ENCODE results near the gene NR1H3. TPM values are rescaled to one million over a fixed set of nuclear protein-coding genes. Genes with fewer than 3 reads are reported as not detected.

NR1H3 gene
- total RNA-seq, 4 donors from 2014 or later, result 14.5 to 21.0 (median 16.1) TPM

- no peaks in the 10 kb centered on the region for H3K27me3 ChIP-seq
- TF ChIP-seq POLR2A (IDR thresholded peaks at IDR 0.05), result no peak
- TF ChIP-seq POLR2AphosphoS5 (IDR thresholded peaks at IDR 0.05), result no peak
- no peak for TF ChIP-seq EP300 (IDR thresholded peaks at IDR 0.05)
- TF ChIP-seq, protein P1, sequence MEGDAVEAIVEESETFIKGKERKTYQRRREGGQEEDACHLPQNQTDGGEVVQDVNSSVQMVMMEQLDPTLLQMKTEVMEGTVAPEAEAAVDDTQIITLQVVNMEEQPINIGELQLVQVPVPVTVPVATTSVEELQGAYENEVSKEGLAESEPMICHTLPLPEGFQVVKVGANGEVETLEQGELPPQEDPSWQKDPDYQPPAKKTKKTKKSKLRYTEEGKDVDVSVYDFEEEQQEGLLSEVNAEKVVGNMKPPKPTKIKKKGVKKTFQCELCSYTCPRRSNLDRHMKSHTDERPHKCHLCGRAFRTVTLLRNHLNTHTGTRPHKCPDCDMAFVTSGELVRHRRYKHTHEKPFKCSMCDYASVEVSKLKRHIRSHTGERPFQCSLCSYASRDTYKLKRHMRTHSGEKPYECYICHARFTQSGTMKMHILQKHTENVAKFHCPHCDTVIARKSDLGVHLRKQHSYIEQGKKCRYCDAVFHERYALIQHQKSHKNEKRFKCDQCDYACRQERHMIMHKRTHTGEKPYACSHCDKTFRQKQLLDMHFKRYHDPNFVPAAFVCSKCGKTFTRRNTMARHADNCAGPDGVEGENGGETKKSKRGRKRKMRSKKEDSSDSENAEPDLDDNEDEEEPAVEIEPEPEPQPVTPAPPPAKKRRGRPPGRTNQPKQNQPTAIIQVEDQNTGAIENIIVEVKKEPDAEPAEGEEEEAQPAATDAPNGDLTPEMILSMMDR (IDR thresholded peaks at IDR 0.05), result no peak
- peaks cover 0 to 100% of the 10 kb centered on the region in 2 donors for H3K36me3 ChIP-seq
- H3K4me1 ChIP-seq, result no peaks in the 10 kb centered on the region
- no peaks in the 10 kb centered on the region for H3K9me3 ChIP-seq
- ATAC-seq, result no peak
- 87 to 90% methylated on average over 2 to 4 of the region's 4 CpGs for WGBS, 2 donors (ENCODE audit: low coverage in 1 of 2)
- H3K27ac ChIP-seq, result no peak overlapping the region
- H3K4me3 ChIP-seq, result no peak overlapping the region
These were observed 26.4 kb downstream of the NR1H3 start for GRCh38 chr11:47284151-47284550.

- Histone ChIP-seq H3K9me3 (no peaks in the 10 kb centered on the region), H3K27ac (no peak overlapping the region), H3K27me3 (no peaks in the 10 kb centered on the region), H3K36me3 (peaks cover 0 to 100% of the 10 kb centered on the region in 2 donors), H3K4me1 (no peaks in the 10 kb centered on the region), H3K4me3 (no peak overlapping the region)
- WGBS, 2 donors (ENCODE audit: low coverage in 1 of 2), result 89 to 98% methylated on average over 9 to 11 of the region's 13 CpGs
- TF ChIP-seq POLR2A (IDR thresholded peaks at IDR 0.05), result no peak
- TF ChIP-seq, protein P1 (IDR thresholded peaks at IDR 0.05), result no peak
- TF ChIP-seq EP300 (IDR thresholded peaks at IDR 0.05), result no peak
- TF ChIP-seq POLR2AphosphoS5 (IDR thresholded peaks at IDR 0.05), result no peak
- no peak for ATAC-seq
These were observed 28.4 kb downstream of the NR1H3 start for GRCh38 chr11:47285969-47286770.

GRCh38 chr11:47288066-47288465 lies 30.3 kb downstream of the NR1H3 start:
- no peak for ATAC-seq
- no peak overlapping the region for H3K27ac ChIP-seq
- H3K27me3 ChIP-seq, result no peaks in the 10 kb centered on the region
- WGBS, 2 donors (ENCODE audit: low coverage in 1 of 2), result 81 to 93% methylated on average over 3 to 5 of the region's 5 CpGs
- no peak for TF ChIP-seq POLR2A (IDR thresholded peaks at IDR 0.05)
- TF ChIP-seq, protein P1 (IDR thresholded peaks at IDR 0.05), result no peak
- no peak for TF ChIP-seq EP300 (IDR thresholded peaks at IDR 0.05)
- no peak for TF ChIP-seq POLR2AphosphoS5 (IDR thresholded peaks at IDR 0.05)
- H3K4me1 ChIP-seq, result no peaks in the 10 kb centered on the region
- no peaks in the 10 kb centered on the region for H3K9me3 ChIP-seq
- H3K4me3 ChIP-seq, result no peak overlapping the region
- peaks cover 0 to 100% of the 10 kb centered on the region in 2 donors for H3K36me3 ChIP-seq

DNA sequence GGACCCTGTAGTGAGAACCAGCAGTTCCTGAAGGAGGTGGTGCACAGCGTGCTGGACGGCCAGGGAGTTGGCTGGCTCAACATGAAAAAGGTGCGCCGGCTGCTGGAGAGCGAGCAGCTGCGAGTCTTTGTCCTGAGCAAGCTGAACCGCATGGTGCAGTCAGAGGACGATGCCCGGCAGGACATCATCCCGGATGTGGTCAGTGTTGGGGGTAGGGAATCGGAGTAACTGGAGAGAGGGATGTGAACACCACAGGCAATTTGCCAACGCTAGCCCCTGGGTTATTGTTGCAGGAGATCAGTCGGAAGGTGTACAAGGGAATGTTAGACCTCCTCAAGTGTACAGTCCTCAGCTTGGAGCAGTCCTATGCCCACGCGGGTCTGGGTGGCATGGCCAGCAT lies 32.1 kb downstream of the NR1H3 start:
- no peaks in the 10 kb centered on the region for H3K27me3 ChIP-seq
- no peak for ATAC-seq
- H3K9me3 ChIP-seq, result no peaks in the 10 kb centered on the region
- no peak for TF ChIP-seq POLR2A (IDR thresholded peaks at IDR 0.05)
- TF ChIP-seq, protein P1 (IDR thresholded peaks at IDR 0.05), result no peak
- TF ChIP-seq EP300 (IDR thresholded peaks at IDR 0.05), result no peak
- no peak for TF ChIP-seq POLR2AphosphoS5 (IDR thresholded peaks at IDR 0.05)
- peaks cover 0 to 100% of the 10 kb centered on the region in 2 donors for H3K36me3 ChIP-seq
- H3K27ac ChIP-seq, result no peak overlapping the region
- no peak overlapping the region for H3K4me3 ChIP-seq
- no peaks in the 10 kb centered on the region for H3K4me1 ChIP-seq
- 80 to 87% methylated on average over 6 to 11 of the region's 15 CpGs for WGBS, 2 donors (ENCODE audit: low coverage in 1 of 2)

DNA sequence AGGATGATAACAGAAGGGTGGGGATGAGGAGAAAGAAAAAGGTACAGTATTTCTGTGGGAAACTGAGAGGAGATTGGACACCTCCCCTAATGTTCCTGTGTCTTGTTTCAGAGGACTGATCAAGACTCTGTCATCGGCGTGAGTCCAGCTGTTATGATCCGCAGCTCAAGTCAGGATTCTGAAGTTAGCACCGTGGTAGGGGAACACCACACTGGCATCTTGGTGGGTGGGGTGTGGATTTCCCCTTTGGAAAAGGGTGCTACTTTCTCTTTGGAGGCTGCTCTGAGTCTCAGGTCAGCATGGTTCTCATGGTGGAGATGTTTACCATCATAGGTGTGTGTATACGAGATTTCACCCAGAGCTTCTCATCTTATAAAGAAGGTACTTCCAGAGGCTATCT lies 37.6 kb downstream of the NR1H3 start:
- Histone ChIP-seq H3K4me1 (no peaks in the 10 kb centered on the region), H3K9me3 (peaks cover 0 to 31% (median 0%) of the 10 kb centered on the region in 3 donors), H3K36me3 (peaks cover 4 to 100% of the 10 kb centered on the region in 2 donors), H3K4me3 (no peak overlapping the region), H3K27me3 (no peaks in the 10 kb centered on the region), H3K27ac (no peak overlapping the region)
- ATAC-seq, result no peak
- TF ChIP-seq POLR2AphosphoS5 (IDR thresholded peaks at IDR 0.05), result no peak
- TF ChIP-seq, protein P1 (IDR thresholded peaks at IDR 0.05), result no peak
- no peak for TF ChIP-seq POLR2A (IDR thresholded peaks at IDR 0.05)
- no peak for TF ChIP-seq EP300 (IDR thresholded peaks at IDR 0.05)
- 88 to 97% methylated on average over 5 of the region's 5 CpGs for WGBS, 2 donors (ENCODE audit: low coverage in 1 of 2)
